GM19035 (cell line): ENCODE results near the gene CACFD1.

ENCODE experiments used
- ATAC-seq: cut with Tn5 transposase; IDR thresholded peaks from one replicate; pipeline ENCODE4 v1.9.1; 2021; ENCODE audit not compliant: unreplicated experiment

The CACFD1 gene

GRCh38 chr9:133478851-133479711, 19.3 kb downstream of the CACFD1 start, which contains the start of gene SLC2A6:
Gene SLC2A6, minus strand, starts transcription at chr9:133479099. Its CDS starts 40 bp downstream, at chr9:133479059.
- ATAC-seq: peak; percentile 94

- no peak for ATAC-seq
These were observed 23.8 kb downstream of the CACFD1 start for GRCh38 chr9:133483611-133484010.

GRCh38 chr9:133484671-133485437, 25.1 kb downstream of the CACFD1 start:
- ATAC-seq: no peak

DNA sequence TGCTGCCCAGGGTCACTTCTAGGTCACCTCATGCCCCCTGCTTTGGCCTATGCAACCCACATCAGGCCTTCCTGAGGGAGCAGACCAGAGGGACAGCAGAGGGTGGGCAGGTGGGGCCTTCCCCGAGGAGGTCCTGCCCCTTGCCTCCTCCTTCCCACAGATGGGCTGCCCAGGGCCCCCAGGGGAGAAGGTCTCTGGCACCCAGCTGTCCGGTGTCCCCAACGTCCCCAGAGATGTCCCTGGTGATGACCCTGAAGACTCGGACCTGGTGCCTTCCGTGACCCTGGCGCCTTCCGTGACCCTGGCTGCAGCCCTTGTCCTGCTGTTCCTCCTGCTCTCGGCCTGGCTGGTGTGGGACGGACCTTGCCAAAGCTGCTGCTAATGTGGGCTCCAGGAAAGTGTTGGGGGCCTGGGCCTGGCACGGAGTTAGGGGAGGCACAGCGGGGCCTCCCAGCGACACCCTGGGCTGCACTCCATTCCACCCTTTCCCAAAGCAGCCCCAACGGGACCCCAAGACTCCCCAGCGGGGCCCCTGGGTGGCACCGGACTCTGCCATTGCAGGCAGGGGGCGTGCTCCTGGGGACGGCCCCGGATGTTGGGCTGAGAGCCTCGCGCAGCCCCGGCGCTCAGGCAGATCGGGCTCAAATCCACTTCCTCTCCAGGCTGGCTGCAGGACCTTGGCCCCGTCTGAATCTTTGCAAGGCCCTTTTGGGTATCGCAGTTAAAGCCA, 25.9 kb downstream of the CACFD1 start:
- no peak for ATAC-seq

GRCh38 chr9:133487331-133487725, 27.6 kb downstream of the CACFD1 start:
- ATAC-seq: no peak

DNA sequence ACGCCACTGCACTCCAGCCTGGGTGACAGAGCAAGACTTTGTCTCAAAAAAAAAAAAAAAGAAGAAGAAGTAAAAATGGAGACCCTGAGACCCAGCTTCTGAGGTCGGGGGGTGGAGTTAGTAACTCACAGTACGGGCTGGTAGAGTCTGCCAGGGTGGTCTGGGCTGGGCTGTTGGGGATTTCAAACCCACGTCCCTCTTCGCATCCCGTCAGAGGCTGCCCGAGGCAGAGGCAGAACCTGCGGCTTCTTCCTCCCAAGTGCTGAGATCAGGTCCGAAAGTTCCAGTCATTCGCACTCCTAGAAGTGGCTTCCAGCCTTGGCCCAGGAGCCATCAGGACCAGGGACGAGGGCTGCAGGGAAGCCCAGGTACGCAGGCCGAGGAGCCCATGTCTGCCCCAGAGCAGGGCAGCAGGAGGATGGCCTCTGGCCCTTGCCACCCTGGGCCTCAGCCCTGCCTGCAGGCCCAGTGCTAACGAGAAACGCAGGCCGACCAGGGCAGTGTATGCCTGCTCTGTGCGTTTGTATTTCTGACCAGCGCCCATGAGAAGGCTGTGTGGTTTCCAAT, 29.0 kb downstream of the CACFD1 start:
- ATAC-seq: no peak

DNA sequence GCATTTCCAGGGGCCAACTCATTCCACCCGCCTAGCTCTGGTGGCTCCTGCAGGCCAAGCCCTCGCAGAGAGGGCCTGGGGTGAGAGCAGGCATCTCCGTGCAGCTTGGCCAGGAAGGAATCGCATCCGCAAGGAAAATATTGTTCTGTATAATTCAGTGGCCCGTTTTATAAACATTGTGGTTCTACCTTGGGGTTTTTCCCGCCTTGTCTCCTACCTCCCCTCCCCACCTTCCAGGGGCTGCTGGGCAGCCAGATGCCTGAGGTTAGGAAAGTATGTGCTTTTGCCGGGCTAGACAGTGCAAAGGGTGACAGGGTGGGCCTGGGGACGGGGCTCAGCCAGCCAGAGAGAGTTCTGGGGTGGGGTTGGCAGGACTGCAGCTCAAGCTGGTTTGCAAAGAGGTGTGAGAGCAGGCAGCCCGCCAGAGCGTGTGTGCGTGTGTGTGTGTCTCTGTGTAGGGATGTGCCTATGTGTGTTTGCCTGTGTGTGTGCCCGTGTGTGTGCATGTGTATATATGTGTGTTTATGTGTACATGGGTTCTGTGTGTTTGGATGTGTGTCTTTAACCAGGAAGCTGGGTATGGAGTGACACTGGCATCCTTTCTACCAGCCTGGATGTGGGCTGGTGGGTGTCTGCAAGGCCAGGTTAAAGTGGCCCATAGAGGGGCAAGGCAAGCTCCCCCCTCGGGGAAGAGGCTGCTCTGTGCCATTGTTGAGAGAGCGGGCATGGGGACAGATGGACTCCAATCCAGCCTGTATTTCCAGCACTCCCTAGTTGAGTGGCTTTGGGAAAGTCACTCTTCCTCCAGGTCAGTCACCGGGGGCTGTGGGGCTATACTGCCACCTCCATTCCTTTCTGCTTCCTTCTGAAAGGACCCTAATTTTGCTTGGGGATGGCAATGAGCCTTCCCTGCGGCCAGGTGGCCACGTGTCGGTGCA, 29.7 kb downstream of the CACFD1 start:
- no peak for ATAC-seq

DNA sequence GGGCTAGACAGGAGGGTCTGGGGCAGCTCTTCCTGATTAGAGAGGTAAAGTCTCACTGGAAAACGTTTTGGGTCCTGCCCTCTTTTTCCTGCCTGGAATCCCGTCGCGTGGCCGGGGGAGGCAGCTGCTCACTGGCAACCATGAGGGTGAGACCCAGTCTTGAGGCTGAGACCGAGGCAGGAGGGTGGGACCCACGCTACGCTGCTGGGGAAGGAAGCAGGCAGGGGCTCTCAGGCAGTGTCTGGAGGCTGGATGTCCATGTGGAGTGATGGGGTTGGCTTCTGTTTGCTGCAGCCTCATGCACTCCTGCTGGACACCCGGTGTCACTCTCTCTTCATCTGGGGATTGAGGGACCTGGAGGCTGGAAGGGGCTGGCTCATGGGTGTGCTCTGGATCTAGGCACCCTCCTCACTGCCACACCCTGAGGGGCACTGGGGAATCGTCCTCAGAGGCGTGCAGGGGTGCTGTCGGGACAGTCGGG, 30.5 kb downstream of the CACFD1 start:
- ATAC-seq: no peak

- ATAC-seq: no peak
These were observed 31.3 kb downstream of the CACFD1 start for GRCh38 chr9:133490865-133491655.

DNA sequence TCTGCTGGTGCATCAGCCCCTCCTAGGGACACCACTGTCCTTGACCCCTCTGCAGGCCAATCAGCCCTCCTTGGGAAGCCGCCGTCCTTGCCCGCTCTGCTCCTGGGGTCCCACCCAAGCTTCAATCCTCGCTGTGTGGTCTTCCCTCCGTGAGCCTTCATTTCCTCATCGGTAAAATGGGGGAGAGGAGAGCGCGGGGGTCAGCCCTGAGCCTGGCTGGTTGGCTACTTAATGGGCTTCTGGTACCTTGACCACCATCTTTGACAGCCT, 31.8 kb downstream of the CACFD1 start:
- no peak for ATAC-seq

DNA sequence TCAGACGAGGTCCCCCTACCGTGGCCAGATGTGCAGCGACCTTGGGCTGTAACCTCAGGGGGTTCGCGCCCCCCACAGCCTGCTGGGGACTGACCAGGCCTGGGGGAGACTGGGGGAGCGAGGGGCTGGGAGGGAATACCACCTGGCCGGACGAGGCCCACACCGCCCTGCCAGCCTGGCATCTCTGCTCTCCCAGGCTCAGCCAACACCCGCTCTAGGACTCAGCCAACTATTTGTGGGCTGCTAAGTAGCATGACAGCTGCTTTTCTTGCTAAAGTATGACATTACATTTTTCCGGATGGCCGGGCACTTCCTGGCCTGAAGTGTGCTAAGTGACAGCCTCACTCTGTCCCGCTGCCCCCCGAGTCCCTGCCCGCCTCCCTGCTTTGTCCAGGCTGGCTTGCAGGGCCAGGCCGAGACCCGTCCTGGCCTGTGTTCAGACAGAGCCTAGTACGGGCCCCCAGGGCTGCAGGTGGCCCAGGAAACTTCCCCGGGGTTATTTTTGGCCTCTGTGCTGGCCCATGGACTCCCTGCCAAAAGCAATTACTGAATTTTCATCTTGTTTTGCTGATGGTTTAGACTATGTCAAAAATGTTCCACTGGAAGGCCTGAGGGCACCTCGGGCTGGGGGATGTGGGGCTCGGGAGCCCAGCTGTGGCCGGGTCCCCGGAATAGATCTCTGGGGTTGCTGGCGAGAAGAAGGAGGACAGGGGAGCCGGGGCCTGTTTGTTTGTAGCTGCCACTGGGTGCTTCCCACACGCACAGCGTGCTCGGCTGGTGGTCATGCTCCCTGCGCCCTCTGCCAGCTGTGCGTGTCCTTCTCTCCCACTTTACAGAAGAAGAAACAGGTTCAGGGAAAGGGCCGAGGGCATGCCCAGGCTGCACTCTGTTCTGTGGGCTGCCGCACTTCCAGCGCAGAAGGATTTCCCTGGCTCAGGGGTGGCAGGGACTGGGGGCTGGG, 32.6 kb downstream of the CACFD1 start:
- ATAC-seq: no peak

GRCh38 chr9:133493428-133493827, 33.6 kb downstream of the CACFD1 start:
- no peak for ATAC-seq

DNA sequence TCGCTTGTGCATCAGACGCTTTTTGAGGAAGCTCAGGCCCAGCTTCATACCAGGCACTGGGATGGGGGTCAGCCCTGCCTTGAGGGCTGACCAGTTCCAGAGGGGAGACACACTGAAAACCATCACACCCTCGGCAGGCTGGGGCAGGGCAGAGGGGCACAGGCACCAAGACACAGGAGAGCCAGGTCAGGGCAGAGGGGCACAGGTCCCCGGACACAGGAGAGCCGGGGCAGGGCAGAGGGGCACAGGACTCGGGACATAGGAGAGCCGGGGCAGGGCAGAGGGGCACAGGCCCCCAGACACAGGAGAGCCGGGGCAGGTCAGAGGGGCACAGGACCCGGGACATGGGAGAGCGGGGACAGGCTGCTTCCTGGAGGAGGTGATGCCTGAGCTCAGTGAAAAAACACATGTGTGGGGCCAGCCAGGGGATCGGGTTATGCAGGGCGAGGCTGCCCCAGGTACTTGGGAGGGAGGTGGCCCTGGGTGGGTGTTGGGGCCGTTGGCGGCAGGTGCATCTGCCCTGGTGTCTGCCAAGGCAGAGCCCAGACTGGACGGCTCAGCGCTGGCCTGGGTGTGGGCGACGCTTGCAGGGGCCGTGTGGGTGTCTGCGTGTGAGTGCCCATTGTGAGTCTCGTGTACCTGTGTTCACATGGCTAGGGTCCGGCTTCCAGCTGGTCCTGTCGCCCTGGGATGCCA, 34.2 kb downstream of the CACFD1 start:
- no peak for ATAC-seq

DNA sequence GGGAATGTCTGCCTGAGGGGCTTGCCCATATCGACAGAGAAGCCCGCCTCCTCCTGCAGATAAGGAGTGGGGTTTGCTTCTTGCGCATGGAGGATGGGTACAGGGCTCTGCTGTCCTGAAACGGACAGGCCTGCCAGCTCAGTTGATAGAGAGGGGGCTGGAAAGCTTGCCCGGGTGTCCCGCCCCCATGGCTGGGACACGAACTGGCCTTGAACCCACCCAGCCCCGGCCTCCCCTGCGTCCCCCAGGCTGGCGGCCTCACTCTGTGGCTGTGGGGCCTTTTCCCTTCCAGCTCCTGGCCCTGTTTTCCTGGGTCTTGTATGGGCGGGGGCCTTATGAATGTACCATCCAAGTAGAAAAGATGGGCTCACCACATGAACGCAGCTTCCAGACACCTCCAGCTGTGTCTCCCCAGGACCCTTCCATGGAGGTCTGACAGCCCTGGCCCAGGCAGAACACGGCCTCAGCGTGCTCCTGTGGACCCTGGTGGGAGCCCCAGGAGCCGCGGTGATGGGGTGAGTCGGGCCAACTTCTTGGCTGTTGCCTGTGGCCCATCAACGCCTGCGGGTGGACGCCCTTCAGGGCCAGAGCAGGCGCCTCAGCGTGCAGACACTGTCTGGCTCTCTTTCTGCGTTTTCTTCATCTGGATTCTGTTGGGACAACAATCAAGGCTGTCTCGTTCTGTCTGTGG, 35.0 kb downstream of the CACFD1 start:
- ATAC-seq: no peak

DNA sequence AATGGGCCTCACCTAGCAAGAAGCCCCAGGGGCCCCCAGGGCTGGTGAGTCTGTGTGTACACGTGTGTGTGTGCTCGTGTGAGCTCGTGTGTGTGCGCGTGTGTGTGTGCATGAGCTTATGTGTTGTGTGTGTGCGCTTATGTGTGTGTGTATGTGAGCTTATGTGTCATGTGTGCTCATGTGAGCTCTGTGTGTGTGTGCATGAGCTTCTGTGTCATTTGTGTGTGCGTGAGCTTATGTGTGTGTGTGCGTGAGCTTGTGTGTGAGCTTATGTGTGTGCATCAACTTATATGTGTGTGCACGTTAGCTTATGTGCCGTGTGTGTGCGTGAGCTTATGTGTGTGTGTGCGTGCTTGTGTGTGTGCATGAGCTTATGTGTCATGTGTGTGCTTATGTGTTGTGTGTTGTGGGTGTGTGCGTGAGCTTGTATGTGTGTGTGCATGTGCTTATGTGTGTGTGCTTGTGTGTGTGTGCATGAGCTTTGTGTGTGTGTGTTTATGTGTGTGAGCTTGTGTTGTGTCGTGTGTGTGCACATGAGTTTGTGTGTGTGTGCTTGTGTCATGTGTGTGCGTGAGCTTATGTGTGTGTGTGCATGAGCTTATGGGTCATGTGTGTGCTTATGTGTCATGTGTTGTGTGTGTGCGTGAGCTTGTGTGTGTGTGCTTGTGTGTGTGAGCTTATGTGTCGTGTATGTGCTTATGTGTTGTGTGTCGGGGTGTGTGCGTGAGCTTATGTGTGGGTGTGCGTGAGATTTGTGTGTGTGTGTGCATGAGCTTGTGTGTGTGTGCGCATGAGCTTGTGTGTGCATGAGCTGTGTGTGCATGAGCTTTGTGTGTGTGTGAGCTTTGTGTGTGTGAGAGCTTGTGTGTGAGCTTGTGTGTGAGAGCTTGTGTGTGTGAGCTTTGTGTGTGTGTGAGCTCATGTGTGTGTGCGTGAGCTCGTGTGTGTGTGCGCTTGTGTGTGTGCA, 35.8 kb downstream of the CACFD1 start:
- no peak for ATAC-seq
